GM21528 (cell line): Measurements from ENCODE around the gene DNER.

ENCODE experiments used
- ATAC-seq: cut with Tn5 transposase; IDR thresholded peaks from one replicate; pipeline ENCODE4 v1.9.1; 2021; ENCODE audit warnings: mild to moderate bottlenecking, moderate library complexity; ENCODE audit not compliant: unreplicated experiment, low FRiP score

DNER gene

GRCh38 chr2:229673676-229674075 is 40.7 kb downstream of the DNER start:
- ATAC-seq, result no peak

GRCh38 chr2:229672021-229672420 is 42.3 kb downstream of the DNER start:
- no peak for ATAC-seq

DNA sequence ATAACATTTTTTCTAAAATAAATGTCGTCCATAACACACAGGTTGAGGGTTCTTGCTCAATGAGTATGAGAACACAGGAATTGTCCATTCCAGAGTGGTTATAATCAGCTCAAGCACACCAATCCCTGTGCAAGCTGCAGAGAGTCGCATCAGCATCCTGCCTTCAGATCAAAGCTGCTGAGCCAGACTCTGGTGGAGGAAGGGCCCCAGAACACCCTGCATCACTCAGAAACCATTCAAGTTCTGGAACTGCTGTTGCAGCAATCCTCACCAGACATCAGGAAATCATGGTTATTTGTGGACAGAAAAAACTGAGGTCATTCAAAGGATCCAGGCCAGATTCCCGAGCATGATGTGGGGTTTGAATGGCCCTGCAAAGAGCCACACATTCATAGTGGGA is 44.5 kb downstream of the DNER start:
- no peak for ATAC-seq

- ATAC-seq, result no peak
These were observed 47.5 kb downstream of the DNER start for GRCh38 chr2:229666811-229667210.

- ATAC-seq, result no peak
These were observed 49.2 kb downstream of the DNER start for GRCh38 chr2:229665158-229665557.

- no peak for ATAC-seq
These were observed 52.9 kb downstream of the DNER start for GRCh38 chr2:229661478-229661877.

- ATAC-seq, result no peak
These were observed 53.4 kb downstream of the DNER start for GRCh38 chr2:229660951-229661350.

GRCh38 chr2:229660391-229660790 is 54.0 kb downstream of the DNER start:
- ATAC-seq, result no peak

- ATAC-seq, result no peak
These were observed 56.4 kb downstream of the DNER start for GRCh38 chr2:229658004-229658403.

DNA sequence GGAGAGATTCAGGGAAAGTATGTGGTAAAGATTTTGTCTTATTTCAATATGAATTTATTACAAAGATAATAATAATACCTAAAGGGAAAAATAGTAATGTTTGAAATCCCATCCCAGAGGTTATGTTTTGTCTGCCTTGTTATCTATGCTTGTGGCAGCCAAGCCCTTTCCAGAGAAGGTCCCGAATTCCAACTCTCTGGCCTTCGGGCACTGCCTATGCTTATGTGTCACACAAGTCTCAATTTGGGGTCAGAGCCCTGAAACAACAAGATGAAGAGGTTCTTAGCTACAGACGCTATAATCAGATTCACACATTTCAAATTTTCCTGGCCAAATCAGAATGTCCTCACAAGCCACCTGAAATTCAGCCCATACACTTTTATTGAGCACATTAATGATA is 59.9 kb downstream of the DNER start:
- ATAC-seq, result no peak

DNA sequence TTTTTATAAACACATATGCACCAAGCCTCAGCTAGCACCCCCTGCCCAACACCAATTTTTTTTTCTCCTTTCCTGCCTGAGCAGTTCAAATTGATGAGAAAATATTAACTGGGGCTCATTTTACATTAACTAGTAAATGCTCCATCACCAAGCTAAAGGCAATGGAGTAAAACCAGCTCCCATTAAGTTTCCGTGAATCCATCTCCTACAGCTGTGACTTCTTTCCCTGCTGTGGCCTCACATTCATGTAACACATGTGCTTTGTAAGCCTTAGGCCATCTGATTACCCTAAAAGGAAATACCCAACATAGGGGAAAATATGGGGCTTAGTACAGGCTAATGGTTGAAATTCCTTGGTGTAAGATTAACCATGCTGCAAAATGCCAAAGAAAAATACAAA is 60.8 kb downstream of the DNER start:
- no peak for ATAC-seq

DNA sequence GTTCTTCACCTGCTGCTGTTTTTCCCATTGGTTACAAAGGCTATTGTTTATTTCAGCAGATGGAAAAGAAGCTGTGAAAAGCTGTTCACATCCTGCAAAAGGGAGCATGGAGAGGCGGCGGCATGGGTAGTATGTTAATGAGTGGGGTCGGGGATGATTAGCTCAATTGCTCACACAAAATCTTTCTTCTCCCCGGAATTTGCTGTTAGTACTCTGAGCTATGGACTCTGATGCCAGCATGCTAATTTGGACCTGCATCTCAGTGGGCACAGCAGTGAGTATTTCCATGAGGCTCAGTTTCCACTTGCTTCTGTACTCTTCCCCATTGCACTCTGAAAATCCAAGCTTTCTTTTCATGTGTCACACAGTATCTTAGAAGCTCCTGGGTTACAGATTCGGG is 61.6 kb downstream of the DNER start:
- ATAC-seq, result no peak

DNA sequence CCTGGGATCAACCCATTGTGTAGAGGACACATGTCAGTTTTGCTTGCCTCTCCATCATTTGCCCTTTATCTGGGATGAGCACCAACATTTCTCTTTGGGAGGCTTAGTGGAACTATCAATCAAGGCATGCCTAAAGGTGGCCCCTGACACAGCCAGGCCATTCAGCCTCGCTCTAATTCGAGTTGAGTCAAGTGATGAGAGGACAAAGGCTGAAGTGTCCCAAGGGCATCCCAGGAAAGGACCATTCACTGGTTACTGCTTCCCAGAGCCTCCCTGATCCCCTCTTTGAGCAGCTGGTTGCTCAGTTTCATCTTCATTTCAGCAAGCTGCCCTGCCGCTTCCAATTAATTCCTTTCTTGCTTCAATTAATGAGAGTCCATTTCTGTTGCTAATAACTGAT is 63.5 kb downstream of the DNER start:
- ATAC-seq, result no peak

- ATAC-seq, result no peak
These were observed 64.3 kb downstream of the DNER start for GRCh38 chr2:229650059-229650458.

GRCh38 chr2:229646186-229646723 is 68.1 kb downstream of the DNER start:
- ATAC-seq, result no peak

GRCh38 chr2:229642371-229642770 is 72.0 kb downstream of the DNER start:
- ATAC-seq, result no peak

DNA sequence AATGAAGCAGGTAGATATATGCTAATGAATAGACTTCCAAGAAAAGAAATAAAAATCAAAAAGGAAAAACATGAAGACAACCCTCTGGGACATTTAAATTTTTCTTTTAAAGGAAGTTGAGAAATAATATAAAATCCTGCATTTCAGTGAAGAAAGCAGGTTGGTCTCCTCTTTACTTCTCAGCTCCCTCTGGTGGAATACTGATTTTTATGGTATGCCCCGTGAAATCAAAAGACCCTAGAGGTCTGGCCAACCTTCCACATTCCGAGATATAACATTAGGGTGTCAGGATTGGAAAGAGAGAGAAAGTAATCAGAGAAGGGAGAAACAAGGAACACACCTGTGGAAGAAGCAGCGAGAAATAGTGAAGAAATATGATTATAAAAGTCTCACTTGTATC is 72.7 kb downstream of the DNER start:
- no peak for ATAC-seq

DNA sequence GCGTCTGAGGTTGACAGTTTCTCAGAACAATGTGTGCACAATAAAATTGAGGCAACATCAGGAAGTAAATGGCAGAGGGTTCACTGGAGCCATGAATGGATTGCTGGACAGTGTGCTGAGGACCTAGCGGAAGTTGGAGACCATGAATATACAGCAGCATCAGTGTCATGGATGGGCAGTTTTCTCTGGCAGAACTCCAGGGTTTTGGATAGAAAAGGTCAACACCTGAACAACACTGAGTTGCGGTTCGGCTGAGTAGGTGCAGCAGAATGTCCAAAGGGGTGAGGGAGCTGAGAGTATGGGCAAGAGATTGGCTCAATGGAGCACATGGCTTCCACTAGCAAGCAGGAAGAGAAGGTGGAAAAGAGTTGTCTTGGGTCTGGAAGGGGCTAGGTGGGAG is 73.7 kb downstream of the DNER start:
- ATAC-seq, result no peak

GRCh38 chr2:229636571-229636970 is 77.8 kb downstream of the DNER start:
- no peak for ATAC-seq

DNA sequence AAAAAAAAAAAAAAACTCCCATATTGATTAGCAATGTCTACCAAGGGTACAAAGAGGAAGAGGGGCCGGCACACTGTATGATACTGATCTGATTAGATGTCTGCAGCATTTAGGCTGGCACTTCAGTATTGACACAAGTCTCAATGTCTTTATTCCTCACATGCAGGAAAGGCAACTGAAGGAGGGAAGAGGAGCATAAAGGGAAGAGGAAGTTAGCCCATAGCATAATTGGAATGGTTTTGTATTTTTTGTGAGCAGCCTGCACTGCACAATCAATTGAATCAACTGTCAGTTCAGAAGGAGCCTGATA is 79.0 kb downstream of the DNER start:
- ATAC-seq, result no peak

GRCh38 chr2:229634601-229635370 is 79.6 kb downstream of the DNER start:
- no peak for ATAC-seq

- ATAC-seq, result no peak
These were observed 80.8 kb downstream of the DNER start for GRCh38 chr2:229633556-229633955.

- ATAC-seq, result no peak
These were observed 85.3 kb downstream of the DNER start for GRCh38 chr2:229629039-229629438.
